GM08714 (cell line): ENCODE data around the gene NTRK2.

Experiments
- H3K4me3 ChIP-seq: fragments of 200-500 bp; sonication (Bioruptor generic); 2 replicates; pipeline ENCODE4 v1.5.1; 2014; ENCODE audit warnings: mild to moderate bottlenecking, low read length, inconsistent platforms
- ZNF274 ChIP-seq: IDR thresholded peaks from 2 replicates; pipeline ENCODE4 v1.6.1; 2012; ENCODE audit warnings: mild to moderate bottlenecking, low read depth, low read length

NTRK2 gene

DNA sequence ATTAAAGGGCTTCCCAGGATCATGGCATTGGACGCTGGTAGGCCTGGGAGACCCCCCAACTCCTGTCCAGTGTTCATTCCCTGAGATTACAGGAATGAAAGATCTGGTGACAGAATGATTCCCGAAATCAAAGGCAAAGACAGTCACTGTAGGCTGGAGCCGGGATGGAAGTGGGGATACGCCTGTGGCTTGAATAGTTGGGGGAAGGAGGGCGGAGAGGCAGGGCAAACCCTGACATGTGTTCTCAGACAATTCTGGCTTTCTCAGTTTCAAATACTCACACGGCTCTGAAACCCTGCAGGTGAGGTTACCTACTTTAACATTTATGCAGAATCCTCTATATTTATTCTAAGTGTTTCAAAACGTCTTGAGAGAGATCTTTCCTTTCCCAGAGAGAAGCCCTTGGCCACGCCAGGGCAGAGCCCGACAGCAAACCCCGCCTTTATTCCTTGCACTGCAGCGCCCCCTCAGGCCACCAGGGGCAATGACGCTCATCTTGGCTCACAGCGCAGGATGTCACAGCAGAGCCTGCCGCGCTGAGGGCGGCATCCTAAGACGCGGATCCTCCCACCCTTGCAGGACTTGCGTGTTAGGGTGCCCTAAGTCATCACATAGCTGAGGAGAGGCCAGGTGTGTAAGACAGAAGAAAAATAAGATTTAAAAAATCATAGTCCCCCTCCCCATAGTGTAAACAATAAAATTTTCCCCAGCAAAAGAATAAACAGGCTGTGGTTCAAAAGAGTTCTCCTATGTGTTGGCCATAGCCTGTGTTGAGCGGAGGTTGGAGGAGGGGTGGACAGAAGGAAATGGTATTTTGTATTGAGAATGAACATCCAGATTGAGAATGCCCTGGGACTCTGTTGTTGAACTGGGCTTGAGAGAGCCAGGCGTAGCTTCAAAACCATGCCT lies 284.5 kb downstream of the NTRK2 start:
- no peak for TF ChIP-seq ZNF274
- no peak overlapping the region for H3K4me3 ChIP-seq

GRCh38 chr9:84955155-84955554 lies 285.6 kb downstream of the NTRK2 start:
- no peak for TF ChIP-seq ZNF274
- no peak overlapping the region for H3K4me3 ChIP-seq

DNA sequence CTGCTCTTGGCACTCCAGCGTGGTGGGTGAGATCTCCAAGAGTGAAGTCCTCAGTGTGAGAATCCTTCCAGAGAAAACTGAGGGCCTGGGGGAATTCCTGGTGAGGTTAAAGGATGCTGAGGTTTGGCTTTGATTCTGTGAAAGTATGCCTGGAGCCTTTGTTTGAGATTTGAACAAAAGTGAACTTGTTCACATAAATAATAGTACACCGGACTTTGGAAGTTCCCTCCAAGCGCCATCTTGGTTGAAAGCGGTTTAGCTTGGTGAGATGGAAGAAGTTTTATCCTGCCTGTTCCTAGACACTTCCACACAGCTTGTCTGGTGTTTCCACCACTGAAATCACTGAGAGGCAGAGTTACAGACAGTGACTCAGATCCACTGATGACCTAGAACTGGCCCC lies 286.4 kb downstream of the NTRK2 start:
- no peak for TF ChIP-seq ZNF274
- no peak overlapping the region for H3K4me3 ChIP-seq

DNA sequence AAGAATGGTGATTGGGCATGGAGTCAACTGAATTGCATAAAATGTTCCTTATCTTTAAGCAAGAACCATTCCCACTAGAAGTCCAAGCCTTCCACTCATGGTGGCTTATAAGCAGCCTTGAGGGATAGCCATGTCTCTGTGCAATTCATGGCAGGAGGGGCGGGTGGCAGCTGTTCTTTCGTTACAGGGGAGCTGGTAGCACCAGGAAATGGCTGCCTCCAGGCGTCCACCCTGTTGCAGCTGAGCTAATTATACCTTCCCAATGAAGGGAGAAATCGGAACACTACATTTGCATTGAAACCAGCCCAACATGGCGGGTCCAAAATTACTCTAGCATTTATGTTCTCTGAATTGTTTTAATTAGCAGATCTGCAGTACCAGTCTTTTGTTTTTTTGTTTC lies 289.8 kb downstream of the NTRK2 start:
- H3K4me3 ChIP-seq: no peak overlapping the region
- TF ChIP-seq ZNF274: no peak

GRCh38 chr9:84966876-84967830 lies 297.6 kb downstream of the NTRK2 start:
- no peak for TF ChIP-seq ZNF274
- no peak overlapping the region for H3K4me3 ChIP-seq

- TF ChIP-seq ZNF274: no peak
- H3K4me3 ChIP-seq: no peak overlapping the region
Measured at GRCh38 chr9:84969084-84969483, 299.6 kb downstream of the NTRK2 start.

DNA sequence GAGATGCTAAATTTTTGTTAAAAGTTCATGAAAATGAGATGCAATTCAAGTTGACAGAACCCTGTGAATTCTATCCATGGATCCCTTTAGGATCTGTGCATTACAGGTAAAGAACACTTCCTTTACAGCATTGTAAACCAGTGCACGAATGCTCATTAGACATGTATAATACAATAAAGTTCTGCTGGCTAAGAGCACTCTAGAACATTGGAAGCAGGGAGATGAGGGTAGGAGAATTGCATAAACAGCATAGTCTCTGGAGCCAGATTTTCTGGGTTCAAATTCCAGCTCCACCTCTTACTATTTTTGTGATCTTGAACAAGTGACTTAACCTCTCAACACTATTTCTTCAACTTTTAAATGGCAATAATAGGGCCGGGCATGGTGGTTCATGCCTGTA lies 300.2 kb downstream of the NTRK2 start:
- TF ChIP-seq ZNF274: no peak
- no peak overlapping the region for H3K4me3 ChIP-seq

- TF ChIP-seq ZNF274: no peak
- H3K4me3 ChIP-seq: no peak overlapping the region
Measured at GRCh38 chr9:84970432-84970831, 300.9 kb downstream of the NTRK2 start.

DNA sequence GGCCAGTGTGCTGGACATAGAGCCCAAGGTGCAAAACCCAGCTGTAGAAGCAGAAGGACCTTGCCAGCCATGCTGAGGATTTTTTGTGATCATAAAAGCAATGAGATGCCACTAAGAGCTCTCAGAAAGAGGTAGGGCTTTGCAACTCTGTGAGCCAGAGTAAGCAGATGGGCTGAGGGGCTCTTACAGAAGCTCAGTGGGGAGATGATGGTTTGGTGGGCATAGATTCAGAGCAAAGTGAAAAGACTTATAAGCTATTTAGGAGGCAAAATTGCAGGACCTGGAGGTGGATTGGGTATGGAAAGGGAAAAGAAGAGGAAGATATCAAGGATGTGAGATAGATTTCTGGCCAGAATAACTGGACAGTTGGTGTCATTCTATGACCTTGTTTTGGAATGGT lies 302.0 kb downstream of the NTRK2 start:
- TF ChIP-seq ZNF274: no peak
- H3K4me3 ChIP-seq: no peak overlapping the region

DNA sequence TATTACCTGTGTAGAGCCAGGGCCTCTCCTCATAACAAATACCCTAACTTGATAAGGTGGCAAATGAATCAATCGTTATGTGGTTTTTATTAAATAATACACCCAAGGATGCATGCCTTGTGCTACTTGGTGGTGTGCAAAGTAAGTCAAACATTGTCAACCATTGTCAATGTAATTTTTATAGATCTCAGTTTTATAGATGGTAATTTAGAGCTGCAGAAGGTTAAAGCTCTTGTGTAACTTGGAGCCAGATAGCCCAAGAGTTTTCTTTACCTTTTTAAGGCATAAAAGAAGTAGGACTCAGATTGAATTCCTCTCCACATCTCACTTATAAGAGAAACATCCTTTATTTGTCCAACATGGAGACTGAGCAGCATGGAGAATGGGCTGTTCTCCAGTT lies 304.7 kb downstream of the NTRK2 start:
- TF ChIP-seq ZNF274: no peak
- no peak overlapping the region for H3K4me3 ChIP-seq

DNA sequence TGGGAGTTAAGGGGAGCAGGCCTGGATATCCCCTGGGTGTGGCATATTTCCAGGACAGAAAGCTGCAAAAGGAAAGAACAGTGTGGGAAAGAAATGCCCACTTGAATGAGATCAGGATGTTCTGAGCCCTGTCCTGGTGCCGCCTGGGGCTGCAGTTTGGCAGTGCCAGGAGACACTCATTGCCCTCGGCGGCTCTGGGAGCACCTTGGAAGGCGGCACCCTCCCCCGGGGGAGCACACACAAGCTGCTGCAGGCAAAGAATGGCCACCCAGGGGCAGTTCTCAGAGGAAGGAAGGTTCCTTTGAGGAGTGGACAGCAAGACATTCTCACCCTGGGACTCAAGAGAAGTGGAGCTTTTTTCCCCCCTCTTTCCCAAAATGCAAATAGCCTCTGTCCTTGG lies 305.3 kb downstream of the NTRK2 start:
- H3K4me3 ChIP-seq: no peak overlapping the region
- TF ChIP-seq ZNF274: no peak

DNA sequence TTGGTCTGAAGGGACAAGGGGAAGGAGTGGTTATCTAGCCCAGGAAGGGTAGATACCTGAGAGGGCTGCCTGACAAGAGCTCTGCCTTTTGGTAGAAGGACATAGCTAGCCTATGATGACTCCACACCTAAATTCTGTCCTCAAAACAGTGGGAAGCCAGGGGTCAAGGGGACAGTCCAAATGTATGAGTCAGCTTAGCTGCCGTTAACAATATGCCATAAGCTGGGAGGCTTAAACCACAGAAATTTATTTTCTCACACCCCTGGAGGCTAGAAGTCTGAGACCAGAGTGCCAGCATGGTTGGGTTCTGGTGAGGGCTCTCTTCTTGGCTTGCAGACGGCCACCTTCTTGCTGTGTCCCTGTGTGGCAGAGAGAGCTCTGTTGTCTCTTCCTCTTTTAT lies 306.4 kb downstream of the NTRK2 start:
- no peak for TF ChIP-seq ZNF274
- no peak overlapping the region for H3K4me3 ChIP-seq

- H3K4me3 ChIP-seq: no peak overlapping the region
- TF ChIP-seq ZNF274: no peak
Measured at GRCh38 chr9:84978661-84979060, 309.1 kb downstream of the NTRK2 start.

- no peak overlapping the region for H3K4me3 ChIP-seq
- no peak for TF ChIP-seq ZNF274
Measured at GRCh38 chr9:84983749-84984148, 314.2 kb downstream of the NTRK2 start.

DNA sequence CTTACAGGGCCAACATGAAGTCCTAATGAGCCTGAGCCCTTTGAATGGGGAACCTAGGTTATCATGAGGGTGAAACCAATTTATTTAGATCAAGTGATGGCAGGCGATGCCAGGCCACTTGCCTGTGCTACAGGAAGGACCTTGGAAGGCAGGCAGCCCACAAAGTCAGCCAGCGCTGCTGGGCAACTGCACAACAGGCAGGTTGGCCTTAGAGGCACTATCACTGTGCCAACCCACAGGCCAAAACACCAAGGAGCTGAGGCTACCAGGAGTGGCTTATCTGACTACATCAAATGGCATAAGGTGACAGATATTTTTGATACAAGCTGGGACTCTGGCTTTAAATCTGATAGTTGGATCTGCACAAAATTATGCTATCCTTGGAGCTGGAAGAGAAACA lies 319.1 kb downstream of the NTRK2 start:
- TF ChIP-seq ZNF274: no peak
- H3K4me3 ChIP-seq: no peak overlapping the region
